Breast epithelium (tissue), 4 donors: ENCODE data around the gene USP24. TPM values are rescaled to one million over a fixed set of nuclear protein-coding genes. Genes with fewer than 3 reads are reported as not detected.

ENCODE experiments used
- DNase-seq, 2 donors: peaks; one replicate each; pipeline ENCODE4 v3.0.0-alpha.2; 2019; ENCODE audit warnings: low spot score in 2 of 2
- H3K27ac ChIP-seq, 2 donors: fragments of 200-600 bp; sonication (generic) in 1 of 2; one replicate each; pipeline ENCODE4 v1.5.1; 2016 to 2019; ENCODE audit warnings: mild to moderate bottlenecking in 1 of 2
- H3K27me3 ChIP-seq, 2 donors: fragments of 200-600 bp; sonication (generic) in 1 of 2; one replicate each; pipeline versions ENCODE4 v1.5.1 to v1.6.0; 2017 to 2019; ENCODE audit warnings: control low read depth in 1 of 2, mild to moderate bottlenecking in 1 of 2
- H3K36me3 ChIP-seq: fragments of 200-600 bp; one replicate; pipeline ENCODE4 v1.5.1; 2019
- H3K4me1 ChIP-seq, 2 donors: fragments of 200-600 bp; sonication (generic); one replicate each; pipeline ENCODE4 v1.5.1; 2016 to 2019; ENCODE audit warnings: control low read depth in 1 of 2
- H3K4me3 ChIP-seq, 3 donors: fragments of 200-600 bp; sonication (generic); 1 replicate in 2 of 3; 2 replicates in 1 of 3; pipeline ENCODE4 v1.5.1; 2016 to 2019; ENCODE audit warnings: mild to moderate bottlenecking in 3 of 3, moderate library complexity in 2 of 3
- H3K9me3 ChIP-seq, 2 donors: fragments of 200-600 bp; sonication (generic) in 1 of 2; one replicate each; pipeline ENCODE4 v1.5.1; 2016 to 2019; ENCODE audit warnings: control low read depth in 1 of 2
- CTCF ChIP-seq, 3 donors: fragments of 450-650 bp; IDR thresholded peaks; one replicate each; pipeline ENCODE4 v1.5.1; 2016 to 2017; ENCODE audit warnings: antibody characterized with exemption in 3 of 3, mild to moderate bottlenecking in 3 of 3, moderate library complexity in 3 of 3
- POLR2A ChIP-seq: fragments of 450-650 bp; IDR thresholded peaks from one replicate; pipeline ENCODE4 v1.6.1; 2016; ENCODE audit warnings: antibody characterized with exemption, mild to moderate bottlenecking, moderate library complexity
- POLR2AphosphoS5 ChIP-seq, 3 donors: sonication (generic); formaldehyde crosslinking; IDR thresholded peaks; one replicate each; pipeline ENCODE4 v1.6.1; 2017; ENCODE audit warnings: antibody characterized with exemption in 3 of 3
- intact Hi-C: fragments of 100-400 bp; cut with DNase I; formaldehyde crosslinking; loops from one replicate; pipeline ENCODE4 v1.15.1; 2023; ENCODE audit warnings: low total_unique reads
- total RNA-seq, 3 donors: library from RNA; depleted of rRNA; stranded (reverse); fragments of >200 nt; gene quantifications; one replicate each; pipeline ENCODE4 v1.1.0, GENCODE V29; 2016

USP24 gene
- total RNA-seq, 3 donors from 2014 or later, result 51.5 to 103 (median 77.3) TPM

GRCh38 chr1:55057956-55058298, 157.2 kb downstream of the USP24 start:
- Histone ChIP-seq H3K36me3 (no peaks in the 10 kb centered on the region), H3K27ac (no peak overlapping the region), H3K4me3 (no peak overlapping the region), H3K9me3 (no peaks in the 10 kb centered on the region), H3K4me1 (no peaks in the 10 kb centered on the region), H3K27me3 (no peaks in the 10 kb centered on the region)
- intact Hi-C loops, result no loop called here
- TF ChIP-seq POLR2A (no peak), POLR2AphosphoS5 (IDR thresholded peaks at IDR 0.05) (no peak), CTCF (IDR thresholded peaks at IDR 0.05) (no peak)
- peak in 1 of 2 donors; percentile 43 for DNase-seq

GRCh38 chr1:55057270-55057955, 157.8 kb downstream of the USP24 start:
- Histone ChIP-seq H3K27ac (no peak overlapping the region), H3K4me3 (no peak overlapping the region), H3K4me1 (no peaks in the 10 kb centered on the region), H3K36me3 (no peaks in the 10 kb centered on the region), H3K27me3 (no peaks in the 10 kb centered on the region), H3K9me3 (no peaks in the 10 kb centered on the region)
- no peak for TF ChIP-seq CTCF (IDR thresholded peaks at IDR 0.05)
- TF ChIP-seq POLR2A, result no peak
- TF ChIP-seq POLR2AphosphoS5 (IDR thresholded peaks at IDR 0.05), result no peak
- peak in 1 of 2 donors; percentile 43 for DNase-seq
- intact Hi-C loops, result no loop called here

GRCh38 chr1:55056632-55056992, 158.6 kb downstream of the USP24 start:
- TF ChIP-seq POLR2A, result no peak
- no peak for TF ChIP-seq POLR2AphosphoS5 (IDR thresholded peaks at IDR 0.05)
- TF ChIP-seq CTCF (IDR thresholded peaks at IDR 0.05), result no peak
- Histone ChIP-seq H3K4me1 (no peaks in the 10 kb centered on the region), H3K27ac (no peak overlapping the region), H3K9me3 (no peaks in the 10 kb centered on the region), H3K27me3 (no peaks in the 10 kb centered on the region), H3K4me3 (no peak overlapping the region), H3K36me3 (no peaks in the 10 kb centered on the region)
- intact Hi-C loops, result no loop called here
- no peak for DNase-seq

- Histone ChIP-seq H3K27ac (no peak overlapping the region), H3K27me3 (no peaks in the 10 kb centered on the region), H3K36me3 (no peaks in the 10 kb centered on the region), H3K9me3 (no peaks in the 10 kb centered on the region), H3K4me1 (no peaks in the 10 kb centered on the region), H3K4me3 (no peak overlapping the region)
- intact Hi-C loops, result no loop called here
- no peak for TF ChIP-seq POLR2AphosphoS5 (IDR thresholded peaks at IDR 0.05)
- no peak for TF ChIP-seq CTCF (IDR thresholded peaks at IDR 0.05)
- TF ChIP-seq POLR2A, result no peak
- peak in 1 of 2 donors; percentile 45 for DNase-seq
Observed at GRCh38 chr1:55055951-55056631, 159.1 kb downstream of the USP24 start.

- peak in 1 of 2 donors; percentile 20 for DNase-seq
- no peak for TF ChIP-seq POLR2A
- no peak for TF ChIP-seq POLR2AphosphoS5 (IDR thresholded peaks at IDR 0.05)
- no peak for TF ChIP-seq CTCF (IDR thresholded peaks at IDR 0.05)
- Histone ChIP-seq H3K27ac (no peak overlapping the region), H3K27me3 (no peaks in the 10 kb centered on the region), H3K36me3 (no peaks in the 10 kb centered on the region), H3K4me3 (no peak overlapping the region), H3K9me3 (no peaks in the 10 kb centered on the region), H3K4me1 (no peaks in the 10 kb centered on the region)
- intact Hi-C loops, result no loop called here
Observed at GRCh38 chr1:55055084-55055882, 159.9 kb downstream of the USP24 start.
